ENCODE measurements around the gene NDST4.

NDST4 gene

DNA sequence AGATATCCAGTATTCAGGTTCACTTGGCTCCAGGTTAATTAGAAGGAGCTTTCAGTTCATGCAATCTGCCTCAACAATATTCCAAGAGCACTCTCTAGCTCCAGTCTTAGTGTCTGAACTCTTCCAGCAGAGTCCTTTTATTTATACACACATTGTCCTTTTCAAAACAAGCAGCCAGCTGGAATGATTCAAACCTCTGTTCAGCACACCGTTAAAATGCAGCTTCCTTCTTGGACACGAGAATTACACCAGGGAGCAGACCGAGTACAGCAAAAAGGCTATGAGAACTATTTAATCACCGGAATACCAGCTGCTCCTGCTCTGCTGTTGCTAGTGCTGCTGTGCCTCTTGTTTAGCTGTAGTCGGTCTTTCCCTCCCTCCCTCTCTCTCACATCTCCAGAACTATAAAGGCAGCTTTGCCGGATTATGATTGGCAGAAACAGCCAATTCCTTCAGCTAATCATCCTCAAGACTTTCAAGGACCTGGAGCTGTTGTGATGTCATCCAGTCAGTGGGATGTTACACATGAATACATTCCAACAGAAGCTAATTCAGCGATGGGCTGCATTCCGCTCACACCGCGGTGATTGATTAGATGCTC lies at the start of gene NDST4:
TSS of gene NDST4 (minus strand) at position 115 of the 601 bp plus-strand sequence. CDS start 36,584 bp downstream, outside the sequence.
- no peak for DNase-seq

GRCh38 chr4:115159141-115159540 lies 45.7 kb upstream of the NDST4 start:
- no peak for DNase-seq

DNA sequence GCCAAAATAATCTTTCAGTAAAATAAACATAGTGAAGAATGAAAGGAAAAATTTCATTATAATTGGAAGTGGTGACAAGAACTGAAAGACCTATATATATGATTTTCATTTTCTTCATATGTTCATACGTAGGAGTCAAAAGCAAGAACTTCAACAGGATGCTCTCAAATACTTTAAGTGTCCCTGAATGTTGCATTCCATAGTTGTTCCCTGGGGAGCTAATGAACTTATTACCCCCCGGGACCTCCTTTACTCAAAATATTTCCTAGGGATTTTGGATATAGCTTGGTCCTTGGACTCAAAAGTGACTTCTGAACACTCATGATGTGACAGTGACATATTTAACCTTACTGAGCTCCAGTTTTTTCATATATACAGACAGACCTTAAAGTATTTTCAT lies 44.9 kb upstream of the NDST4 start:
- DNase-seq = no peak

DNA sequence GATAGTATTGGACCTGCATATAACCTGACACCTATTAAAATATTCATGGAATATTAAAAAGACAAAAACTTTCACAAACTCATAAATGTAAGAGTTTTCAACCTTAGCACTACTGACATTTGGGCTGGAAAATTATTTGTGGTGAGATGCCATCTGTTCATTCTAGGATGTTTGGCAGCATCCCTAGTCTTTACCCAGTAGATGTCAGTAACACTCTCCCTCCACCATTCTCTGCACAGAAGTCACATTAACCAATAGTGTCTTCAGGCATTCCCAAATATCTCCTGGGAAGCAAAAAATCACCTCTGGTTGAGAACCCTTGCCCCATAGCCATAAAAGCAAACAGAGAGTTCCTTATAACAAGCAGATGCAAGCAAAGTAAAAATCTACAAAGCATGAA lies 41.4 kb upstream of the NDST4 start:
- DNase-seq = no peak

GRCh38 chr4:115152965-115153364 lies 39.5 kb upstream of the NDST4 start:
- no peak for DNase-seq

DNA sequence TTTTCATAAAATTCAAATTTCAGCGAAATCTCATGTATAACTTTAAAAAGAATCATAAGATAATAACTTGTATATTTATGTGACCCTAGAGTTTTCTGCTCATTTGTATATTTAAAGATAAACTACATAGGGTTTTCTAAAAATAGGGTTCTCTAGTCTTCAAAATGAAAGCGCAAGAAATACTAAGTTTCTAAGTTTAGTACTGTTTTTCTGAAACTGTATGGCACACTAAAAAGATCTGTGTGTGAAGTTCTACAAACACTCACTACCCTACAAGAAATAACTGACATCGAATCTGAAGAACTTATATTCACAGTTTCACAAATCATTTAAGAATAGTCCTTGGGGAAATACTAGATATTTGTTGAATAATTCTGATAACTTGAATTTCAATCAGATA lies 38.7 kb upstream of the NDST4 start:
- DNase-seq = no peak

GRCh38 chr4:115149106-115149505 lies 35.7 kb upstream of the NDST4 start:
- DNase-seq = no peak

DNA sequence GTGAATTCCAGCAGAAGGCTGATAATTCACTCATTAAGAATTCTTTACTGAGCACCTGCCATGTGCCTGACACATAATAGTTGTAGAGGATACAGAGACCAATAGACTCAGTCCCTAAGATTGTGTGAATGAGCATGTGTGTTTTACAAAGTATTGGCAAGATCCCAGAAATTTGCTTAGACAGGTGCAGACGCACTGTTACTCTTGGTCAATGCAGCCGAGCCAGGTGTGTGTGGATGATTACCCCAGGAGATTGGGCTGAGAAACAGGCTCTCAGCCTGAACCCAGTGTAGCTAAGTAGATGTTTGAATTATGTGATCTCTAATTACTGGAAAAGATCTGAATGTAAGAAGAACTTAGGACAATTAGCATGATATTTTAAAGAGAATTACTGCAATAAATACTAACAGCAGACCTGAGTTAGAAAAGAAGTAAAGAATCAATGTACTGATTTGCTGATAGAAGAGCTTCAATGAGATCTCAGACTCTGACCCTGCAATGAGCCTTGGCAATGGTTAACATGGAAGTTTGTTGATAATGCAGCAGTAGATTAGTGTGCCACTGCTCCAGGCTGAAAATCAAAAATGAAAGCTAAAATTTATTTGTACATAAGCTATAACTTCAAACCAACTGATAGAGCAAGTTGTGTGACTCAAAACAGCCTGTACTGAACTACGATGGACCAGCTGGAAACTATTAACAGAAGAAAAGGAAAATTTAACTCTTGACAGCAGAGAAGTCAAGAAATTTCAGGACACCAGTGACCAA lies 32.2 kb upstream of the NDST4 start:
- DNase-seq = no peak

GRCh38 chr4:115128037-115128436 lies 14.6 kb upstream of the NDST4 start:
- DNase-seq = no peak

DNA sequence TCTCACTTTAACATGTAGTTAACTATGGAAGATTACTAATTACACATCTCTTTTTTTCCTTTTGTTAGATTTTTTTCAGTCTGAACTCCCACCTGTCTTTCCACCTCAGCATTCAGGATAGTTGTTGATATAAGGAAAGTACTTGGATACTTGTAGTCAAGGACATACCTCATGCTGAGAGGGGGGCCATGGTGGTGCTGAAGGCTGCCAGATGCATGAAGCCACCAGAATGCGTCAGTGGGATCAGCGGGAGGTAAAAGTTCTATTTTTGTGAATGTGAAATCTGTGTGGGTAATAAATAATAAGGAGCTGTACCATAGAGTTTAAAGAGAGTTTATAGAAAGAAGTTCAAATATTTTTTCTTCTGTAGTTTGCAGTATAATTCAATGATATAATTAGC lies 13.1 kb upstream of the NDST4 start:
- no peak for DNase-seq

- DNase-seq = no peak
Observed at GRCh38 chr4:115121351-115122043, 8.1 kb upstream of the NDST4 start.

DNA sequence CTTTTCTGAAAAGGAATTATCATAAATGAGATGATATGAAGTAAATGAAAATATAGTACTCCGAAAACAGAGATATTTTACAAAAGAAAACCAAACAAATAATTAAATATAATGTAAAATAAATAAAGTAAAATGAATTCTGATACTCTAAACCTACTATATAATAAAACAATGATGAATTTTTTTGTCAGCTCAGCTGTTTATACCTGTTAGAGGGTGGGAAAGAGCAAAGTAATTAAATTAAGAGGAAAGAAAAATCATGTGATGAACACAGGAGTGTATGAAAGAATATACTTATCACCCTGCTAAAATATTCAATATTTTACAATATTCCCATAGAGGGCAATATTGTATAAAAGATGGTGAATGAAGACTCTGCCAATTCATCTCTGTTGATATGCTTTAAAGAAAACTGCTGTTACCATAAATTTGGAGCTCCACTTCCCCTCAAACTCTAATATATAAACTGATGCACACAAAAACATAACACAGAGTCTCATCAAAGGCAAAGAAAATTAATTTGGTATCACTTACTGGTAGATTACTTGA lies 6.5 kb upstream of the NDST4 start:
- DNase-seq = no peak

- no peak for DNase-seq
Observed at GRCh38 chr4:115117651-115118050, 4.2 kb upstream of the NDST4 start.

DNA sequence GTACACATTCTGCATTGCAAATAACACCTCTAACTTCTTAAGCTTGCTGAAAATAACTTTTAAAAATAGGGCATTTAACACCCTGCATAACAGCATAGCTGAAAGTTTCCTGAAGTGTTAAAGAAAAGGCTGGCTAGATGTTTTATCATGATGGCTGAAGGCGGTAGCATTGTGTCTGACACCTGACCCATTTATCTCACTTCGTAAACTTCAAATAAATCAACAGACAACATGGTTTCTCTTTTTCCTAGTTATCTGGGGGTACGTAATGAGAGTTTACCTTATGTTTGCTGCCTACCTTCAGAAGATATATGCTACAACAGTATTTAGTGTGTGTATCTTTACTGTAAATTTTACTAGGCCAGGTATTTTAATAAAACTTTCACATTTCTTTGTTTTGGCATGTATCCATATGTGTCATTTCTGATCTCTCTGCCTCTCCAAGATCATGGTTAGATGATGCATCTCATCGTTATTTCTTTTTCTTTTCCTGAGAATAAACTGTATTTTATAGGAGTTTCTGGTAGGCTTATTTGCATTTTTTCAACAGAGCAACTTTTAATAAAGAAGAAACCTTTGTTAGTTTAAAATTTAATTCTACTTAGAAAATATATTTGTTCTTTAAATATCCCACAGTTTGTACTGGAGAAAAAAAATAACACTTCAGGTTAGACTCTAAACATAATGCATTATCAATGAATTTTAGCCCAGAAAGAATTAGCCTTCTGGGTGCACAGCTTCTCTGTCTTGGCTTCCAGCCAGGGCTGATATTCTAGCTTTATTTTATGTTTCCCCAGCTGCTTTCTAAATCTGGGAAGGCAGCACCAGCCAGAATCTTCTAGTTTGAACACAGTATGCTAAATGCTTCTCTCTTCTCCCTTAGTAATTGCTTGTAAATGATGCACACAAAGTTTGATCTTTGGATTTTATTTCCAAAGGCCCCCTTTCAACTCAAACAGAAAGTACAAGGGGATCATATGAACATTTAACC lies 2.9 kb downstream of the NDST4 start:
- no peak for DNase-seq

DNA sequence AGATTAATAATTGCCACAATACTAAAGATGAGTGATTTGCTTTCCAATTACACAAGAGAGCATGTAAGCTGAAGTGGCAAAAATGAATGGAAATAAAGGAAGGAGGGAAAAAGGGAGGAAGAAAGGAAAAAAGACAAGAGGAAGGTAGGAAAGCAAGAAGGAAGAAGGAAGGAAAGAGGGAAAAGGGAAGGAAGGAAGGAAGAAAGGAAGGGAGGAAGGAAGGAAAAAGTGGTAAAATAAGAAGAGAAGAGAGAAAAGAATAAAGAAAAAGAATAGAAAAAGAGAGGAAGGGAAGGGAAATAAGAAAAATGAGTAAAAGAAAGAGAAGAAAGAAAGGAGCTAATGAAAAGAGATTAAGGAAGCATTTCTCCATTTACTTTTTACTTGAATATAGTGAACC lies 4.6 kb downstream of the NDST4 start:
- no peak for DNase-seq

GRCh38 chr4:115107411-115107810 lies 6.0 kb downstream of the NDST4 start:
- no peak for DNase-seq

GRCh38 chr4:115101675-115102074 lies 11.7 kb downstream of the NDST4 start:
- DNase-seq = no peak

GRCh38 chr4:115090483-115091075 lies 22.8 kb downstream of the NDST4 start:
- no peak for DNase-seq

GRCh38 chr4:115082633-115083032 lies 30.8 kb downstream of the NDST4 start:
- DNase-seq = no peak

GRCh38 chr4:115076691-115077090 lies 36.7 kb downstream of the NDST4 start:
- DNase-seq = no peak

DNA sequence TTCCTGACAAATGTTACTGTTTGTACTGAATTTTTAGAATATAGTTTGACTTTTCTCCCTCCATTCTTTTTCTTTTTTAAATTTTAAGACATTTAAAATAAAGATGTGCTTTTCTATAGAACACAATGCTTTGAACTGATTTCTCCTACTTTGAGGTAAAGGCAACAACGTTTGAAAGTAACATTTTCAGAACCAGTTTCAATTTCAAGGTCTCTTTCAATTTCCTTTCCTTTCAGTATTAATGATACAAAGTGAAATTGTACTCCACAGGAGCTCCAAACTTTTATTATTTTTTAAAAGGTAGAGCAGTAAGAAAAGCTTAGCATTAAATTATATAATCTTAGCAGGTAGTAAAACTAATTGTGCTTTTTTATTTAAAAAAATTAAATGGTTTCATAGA lies 54.9 kb downstream of the NDST4 start:
- DNase-seq = no peak

DNA sequence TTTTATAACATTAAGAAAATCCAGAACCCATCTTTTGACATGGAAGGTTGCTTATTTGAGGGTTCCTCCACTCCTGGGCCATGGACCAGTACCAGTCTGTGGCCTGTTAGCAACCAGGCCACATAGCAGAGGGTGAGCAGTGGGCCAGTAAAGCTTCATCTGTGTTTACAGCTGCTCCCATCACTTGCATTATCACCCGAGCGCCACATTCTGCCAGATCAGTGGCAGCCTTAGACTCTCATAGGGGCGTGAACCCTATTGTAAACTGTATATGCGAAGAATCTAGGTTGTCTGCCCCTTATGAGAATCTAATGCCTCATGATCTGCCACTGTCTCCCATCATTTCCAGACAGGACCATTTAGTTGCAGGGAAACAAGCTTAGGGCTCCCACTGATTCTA lies 58.6 kb downstream of the NDST4 start:
- DNase-seq = no peak
